ENCODE data around the gene TBX18. TPM values are rescaled to one million over a fixed set of nuclear protein-coding genes. Genes with fewer than 3 reads are reported as not detected.

Gene TBX18
- total and polyA plus RNA-seq, 2 donors (not counting 1 experiment from before 2014, with no cell fraction given), result 0.33 to 2.2 TPM

- H3K36me3 ChIP-seq (ENCODE audit: control insufficient read depth, insufficient read depth, low read length), result no peaks in the 10 kb centered on the region
- H2AFZ ChIP-seq (ENCODE audit: low read length), result no peak overlapping the region
- no peaks in the 10 kb centered on the region for H3K9me3 ChIP-seq (ENCODE audit: control insufficient read depth, insufficient read depth, low read depth, low read length)
- no peak for TF ChIP-seq EZH2 (IDR thresholded peaks at IDR 0.05; ENCODE audit: low read length, missing control alignments)
- no peak for TF ChIP-seq CTCF (conservative IDR thresholded peaks at IDR 0.05 in 1 of 2, IDR thresholded peaks at IDR 0.05 in 1 of 2; ENCODE audit: low read depth in 1 of 2, low read length in 2 of 2)
- H3K4me2 ChIP-seq (ENCODE audit: extremely low read depth, insufficient read depth, low read length), result no peak overlapping the region
- H3K4me1 ChIP-seq (ENCODE audit: control insufficient read depth, extremely low read depth, insufficient read depth, low read length), result no peaks in the 10 kb centered on the region
- no peak for DNase-seq (ENCODE audit: low read depth in 2 of 2)
- no peaks in the 10 kb centered on the region for H4K20me1 ChIP-seq (ENCODE audit: control insufficient read depth, extremely low read depth, insufficient read depth, low read length)
- peaks cover 44% of the 10 kb centered on the region for H3K27me3 ChIP-seq (ENCODE audit: control insufficient read depth, insufficient read depth, low read length)
- H3K4me3 ChIP-seq (replicated peaks in 1 of 4; ENCODE audit: control extremely low read depth in 1 of 4, insufficient read depth in 1 of 4, low read depth in 3 of 4, low read length in 4 of 4), result no peak overlapping the region
- no peak overlapping the region for H3K27ac ChIP-seq (ENCODE audit: insufficient read depth, low read length)
- no peaks in the 10 kb centered on the region for H3K79me2 ChIP-seq (ENCODE audit: control insufficient read depth, insufficient read depth, low read length)
- H3K9ac ChIP-seq (ENCODE audit: insufficient read depth, low read length), result no peak overlapping the region
Observed at GRCh38 chr6:84775751-84776150, 11.4 kb upstream of the TBX18 start.

- H3K4me3 ChIP-seq (replicated peaks in 1 of 4; ENCODE audit: control extremely low read depth in 1 of 4, insufficient read depth in 1 of 4, low read depth in 3 of 4, low read length in 4 of 4), result peak overlapping the region in 2 of 4 experiments; percentile 24 to 46
- H4K20me1 ChIP-seq (ENCODE audit: control insufficient read depth, extremely low read depth, insufficient read depth, low read length), result no peaks in the 10 kb centered on the region
- no peaks in the 10 kb centered on the region for H3K36me3 ChIP-seq (ENCODE audit: control insufficient read depth, insufficient read depth, low read length)
- no peaks in the 10 kb centered on the region for H3K79me2 ChIP-seq (ENCODE audit: control insufficient read depth, insufficient read depth, low read length)
- H3K27ac ChIP-seq (ENCODE audit: insufficient read depth, low read length), result no peak overlapping the region
- DNase-seq (ENCODE audit: low read depth in 2 of 2), result no peak
- H3K4me2 ChIP-seq (ENCODE audit: extremely low read depth, insufficient read depth, low read length), result peak overlapping the region; percentile 59
- H2AFZ ChIP-seq (ENCODE audit: low read length), result no peak overlapping the region
- H3K4me1 ChIP-seq (ENCODE audit: control insufficient read depth, extremely low read depth, insufficient read depth, low read length), result no peaks in the 10 kb centered on the region
- H3K9me3 ChIP-seq (ENCODE audit: control insufficient read depth, insufficient read depth, low read depth, low read length), result no peaks in the 10 kb centered on the region
- no peak overlapping the region for H3K9ac ChIP-seq (ENCODE audit: insufficient read depth, low read length)
- H3K27me3 ChIP-seq (ENCODE audit: control insufficient read depth, insufficient read depth, low read length), result peaks cover 44% of the 10 kb centered on the region
- TF ChIP-seq EZH2 (IDR thresholded peaks at IDR 0.05; ENCODE audit: low read length, missing control alignments) (no peak), CTCF (conservative IDR thresholded peaks at IDR 0.05 in 1 of 2, IDR thresholded peaks at IDR 0.05 in 1 of 2; ENCODE audit: low read depth in 1 of 2, low read length in 2 of 2) (no peak)
Observed at GRCh38 chr6:84774985-84775284, 10.5 kb upstream of the TBX18 start.

GRCh38 chr6:84774157-84774984 lies 10.0 kb upstream of the TBX18 start:
- Histone ChIP-seq H3K27me3 (ENCODE audit: control insufficient read depth, insufficient read depth, low read length) (peaks cover 44% of the 10 kb centered on the region), H4K20me1 (ENCODE audit: control insufficient read depth, extremely low read depth, insufficient read depth, low read length) (no peaks in the 10 kb centered on the region), H2AFZ (ENCODE audit: low read length) (no peak overlapping the region), H3K4me1 (ENCODE audit: control insufficient read depth, extremely low read depth, insufficient read depth, low read length) (no peaks in the 10 kb centered on the region), H3K4me2 (ENCODE audit: extremely low read depth, insufficient read depth, low read length) (peak overlapping the region; percentile 59), H3K4me3 (replicated peaks in 1 of 4; ENCODE audit: control extremely low read depth in 1 of 4, insufficient read depth in 1 of 4, low read depth in 3 of 4, low read length in 4 of 4) (peak overlapping the region; percentile 1 to 52 (median 42)), H3K36me3 (ENCODE audit: control insufficient read depth, insufficient read depth, low read length) (no peaks in the 10 kb centered on the region), H3K9me3 (ENCODE audit: control insufficient read depth, insufficient read depth, low read depth, low read length) (no peaks in the 10 kb centered on the region), H3K9ac (ENCODE audit: insufficient read depth, low read length) (no peak overlapping the region), H3K79me2 (ENCODE audit: control insufficient read depth, insufficient read depth, low read length) (no peaks in the 10 kb centered on the region), H3K27ac (ENCODE audit: insufficient read depth, low read length) (no peak overlapping the region)
- no peak for DNase-seq (ENCODE audit: low read depth in 2 of 2)
- peak; percentile 38 to 48 for TF ChIP-seq CTCF (conservative IDR thresholded peaks at IDR 0.05 in 1 of 2, IDR thresholded peaks at IDR 0.05 in 1 of 2; ENCODE audit: low read depth in 1 of 2, low read length in 2 of 2)
- TF ChIP-seq EZH2 (IDR thresholded peaks at IDR 0.05; ENCODE audit: low read length, missing control alignments), result no peak

Data from fibroblast of lung (primary cell).